Measurements from ENCODE around the gene IRX1. TPM values are rescaled to one million over a fixed set of nuclear protein-coding genes. Genes with fewer than 3 reads are reported as not detected.

IRX1 gene
- total RNA-seq, 1 donor: 1.4 TPM

DNA sequence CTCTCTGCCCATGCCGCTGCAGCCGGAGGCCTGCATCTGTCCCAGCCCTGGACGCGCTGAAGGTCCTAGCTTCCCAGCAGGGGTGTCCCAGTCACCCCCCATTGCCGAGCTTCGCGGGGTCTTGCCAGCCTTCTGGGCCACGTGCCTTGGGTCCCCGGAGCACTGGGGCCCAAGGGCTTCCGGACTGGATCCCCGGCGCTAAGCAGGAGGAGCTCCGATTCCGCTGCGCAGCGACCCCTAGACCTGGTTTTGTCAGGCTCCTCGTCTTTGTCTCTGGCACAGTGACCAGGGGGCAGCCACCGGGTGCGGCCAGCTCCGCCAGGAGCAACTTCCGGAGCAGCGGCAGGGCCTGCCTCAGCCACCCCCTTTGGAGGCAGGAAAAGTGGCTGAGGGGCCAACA is 3.3 kb upstream of the IRX1 start:
- no peak for DNase-seq (ENCODE audit: insufficient read length, low spot score, missing footprints)
- H3K9me3 ChIP-seq (ENCODE audit: low read depth, low read length): no peaks in the 10 kb centered on the region

DNA sequence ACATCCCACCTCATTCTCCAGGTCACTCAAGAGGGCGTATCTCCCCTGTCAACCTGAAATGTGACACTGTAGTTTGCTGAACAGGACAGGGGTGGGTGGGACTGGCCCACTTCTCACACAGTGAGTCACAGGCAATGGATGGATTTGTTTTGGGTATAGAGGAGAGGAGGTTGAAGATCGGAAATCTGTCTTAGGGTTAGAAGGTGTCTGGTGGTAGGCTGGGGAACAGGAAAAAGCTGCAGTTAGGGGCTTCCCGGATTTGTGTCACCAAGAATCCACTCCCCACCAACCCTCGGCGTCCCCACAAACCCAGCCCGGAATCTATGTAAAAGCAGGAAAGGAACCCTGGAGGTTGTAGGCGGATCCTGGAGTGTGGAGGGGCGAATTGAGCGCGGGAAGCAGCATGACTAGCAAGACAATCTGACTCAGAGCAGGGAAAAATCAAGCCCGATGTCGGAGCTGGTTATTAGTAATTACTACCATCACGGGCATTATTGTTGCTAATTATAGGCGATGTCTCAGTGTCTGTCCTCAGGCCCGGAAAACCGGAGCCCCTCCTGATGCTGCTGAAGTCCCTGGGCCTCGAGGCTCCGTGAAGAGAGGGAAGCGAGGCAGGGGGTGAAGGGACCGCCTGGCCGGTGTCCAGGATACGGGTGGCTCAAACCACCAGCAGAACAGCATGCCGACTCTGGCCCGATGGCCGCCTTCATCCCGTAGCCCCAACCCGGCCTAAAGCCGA is 1.7 kb upstream of the IRX1 start:
- TF ChIP-seq, protein P1, sequence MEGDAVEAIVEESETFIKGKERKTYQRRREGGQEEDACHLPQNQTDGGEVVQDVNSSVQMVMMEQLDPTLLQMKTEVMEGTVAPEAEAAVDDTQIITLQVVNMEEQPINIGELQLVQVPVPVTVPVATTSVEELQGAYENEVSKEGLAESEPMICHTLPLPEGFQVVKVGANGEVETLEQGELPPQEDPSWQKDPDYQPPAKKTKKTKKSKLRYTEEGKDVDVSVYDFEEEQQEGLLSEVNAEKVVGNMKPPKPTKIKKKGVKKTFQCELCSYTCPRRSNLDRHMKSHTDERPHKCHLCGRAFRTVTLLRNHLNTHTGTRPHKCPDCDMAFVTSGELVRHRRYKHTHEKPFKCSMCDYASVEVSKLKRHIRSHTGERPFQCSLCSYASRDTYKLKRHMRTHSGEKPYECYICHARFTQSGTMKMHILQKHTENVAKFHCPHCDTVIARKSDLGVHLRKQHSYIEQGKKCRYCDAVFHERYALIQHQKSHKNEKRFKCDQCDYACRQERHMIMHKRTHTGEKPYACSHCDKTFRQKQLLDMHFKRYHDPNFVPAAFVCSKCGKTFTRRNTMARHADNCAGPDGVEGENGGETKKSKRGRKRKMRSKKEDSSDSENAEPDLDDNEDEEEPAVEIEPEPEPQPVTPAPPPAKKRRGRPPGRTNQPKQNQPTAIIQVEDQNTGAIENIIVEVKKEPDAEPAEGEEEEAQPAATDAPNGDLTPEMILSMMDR (IDR thresholded peaks at IDR 0.05; ENCODE audit: extremely low read depth, low read depth, low read length): no peak
- no peaks in the 10 kb centered on the region for H3K4me1 ChIP-seq (ENCODE audit: insufficient read depth, low read length)
- H3K4me2 ChIP-seq (ENCODE audit: insufficient read depth, low read length): no peak overlapping the region
- no peak overlapping the region for H2AFZ ChIP-seq (ENCODE audit: low read length)
- H3K4me3 ChIP-seq (ENCODE audit: insufficient read depth, low read length): no peak overlapping the region
- H4K20me1 ChIP-seq (ENCODE audit: insufficient read depth, low read length): no peaks in the 10 kb centered on the region
- no peaks in the 10 kb centered on the region for H3K79me2 ChIP-seq (ENCODE audit: insufficient read depth, low read length)
- peak; percentile 89 for DNase-seq (ENCODE audit: insufficient read length, low spot score, missing footprints)
- no peaks in the 10 kb centered on the region for H3K36me3 ChIP-seq (ENCODE audit: insufficient read depth, low read length)
- H3K9me3 ChIP-seq (ENCODE audit: low read depth, low read length): no peaks in the 10 kb centered on the region
- H3K27ac ChIP-seq (ENCODE audit: low read depth, low read length): no peak overlapping the region
- peaks cover 6% of the 10 kb centered on the region for H3K27me3 ChIP-seq (ENCODE audit: insufficient read depth, low read length)

More for the DNA sequence above, 3.3 kb upstream of the IRX1 start:
- Histone ChIP-seq H4K20me1 (ENCODE audit: insufficient read depth, low read length) (no peaks in the 10 kb centered on the region), H3K4me3 (ENCODE audit: insufficient read depth, low read length) (no peak overlapping the region), H2AFZ (ENCODE audit: low read length) (no peak overlapping the region), H3K27ac (ENCODE audit: low read depth, low read length) (no peak overlapping the region), H3K36me3 (ENCODE audit: insufficient read depth, low read length) (no peaks in the 10 kb centered on the region), H3K79me2 (ENCODE audit: insufficient read depth, low read length) (no peaks in the 10 kb centered on the region), H3K27me3 (ENCODE audit: insufficient read depth, low read length) (peaks cover 6% of the 10 kb centered on the region), H3K4me1 (ENCODE audit: insufficient read depth, low read length) (no peaks in the 10 kb centered on the region), H3K4me2 (ENCODE audit: insufficient read depth, low read length) (no peak overlapping the region)
- TF ChIP-seq, protein P1 (IDR thresholded peaks at IDR 0.05; ENCODE audit: extremely low read depth, low read depth, low read length): no peak

DNA sequence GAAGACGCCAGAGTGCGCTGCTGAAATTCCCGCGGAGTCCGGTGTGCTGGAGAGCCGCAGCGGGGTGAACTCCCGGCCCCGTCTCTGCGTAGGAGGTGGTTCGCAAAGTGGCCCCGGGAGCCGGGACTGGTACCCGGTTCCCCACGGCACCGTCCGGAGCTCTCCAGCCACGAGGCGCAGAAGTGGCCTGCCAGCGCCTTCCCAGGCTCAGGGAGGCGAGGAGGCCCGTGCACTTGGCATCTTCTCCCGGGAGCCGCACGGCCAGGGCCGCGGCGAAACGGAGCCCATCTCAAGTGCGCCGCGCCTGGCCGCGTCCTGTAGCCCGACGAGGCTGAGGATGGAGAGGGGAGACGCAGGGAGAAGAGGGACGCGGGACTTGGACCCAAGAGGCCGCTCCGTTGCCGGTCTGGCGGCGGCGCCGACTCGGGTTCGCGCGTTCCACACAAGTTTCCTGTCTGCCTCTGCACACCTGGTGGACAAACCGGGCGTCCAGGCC is 1.1 kb upstream of the IRX1 start:
- H2AFZ ChIP-seq (ENCODE audit: low read length): no peak overlapping the region
- TF ChIP-seq, protein P1 (IDR thresholded peaks at IDR 0.05; ENCODE audit: extremely low read depth, low read depth, low read length): no peak
- H3K4me1 ChIP-seq (ENCODE audit: insufficient read depth, low read length): no peaks in the 10 kb centered on the region
- H3K27ac ChIP-seq (ENCODE audit: low read depth, low read length): no peak overlapping the region
- H3K9me3 ChIP-seq (ENCODE audit: low read depth, low read length): no peaks in the 10 kb centered on the region
- no peaks in the 10 kb centered on the region for H3K36me3 ChIP-seq (ENCODE audit: insufficient read depth, low read length)
- no peaks in the 10 kb centered on the region for H4K20me1 ChIP-seq (ENCODE audit: insufficient read depth, low read length)
- DNase-seq (ENCODE audit: insufficient read length, low spot score, missing footprints): peak; percentile 84
- H3K4me3 ChIP-seq (ENCODE audit: insufficient read depth, low read length): no peak overlapping the region
- no peaks in the 10 kb centered on the region for H3K79me2 ChIP-seq (ENCODE audit: insufficient read depth, low read length)
- H3K4me2 ChIP-seq (ENCODE audit: insufficient read depth, low read length): no peak overlapping the region
- peaks cover 6% of the 10 kb centered on the region for H3K27me3 ChIP-seq (ENCODE audit: insufficient read depth, low read length)

DNA sequence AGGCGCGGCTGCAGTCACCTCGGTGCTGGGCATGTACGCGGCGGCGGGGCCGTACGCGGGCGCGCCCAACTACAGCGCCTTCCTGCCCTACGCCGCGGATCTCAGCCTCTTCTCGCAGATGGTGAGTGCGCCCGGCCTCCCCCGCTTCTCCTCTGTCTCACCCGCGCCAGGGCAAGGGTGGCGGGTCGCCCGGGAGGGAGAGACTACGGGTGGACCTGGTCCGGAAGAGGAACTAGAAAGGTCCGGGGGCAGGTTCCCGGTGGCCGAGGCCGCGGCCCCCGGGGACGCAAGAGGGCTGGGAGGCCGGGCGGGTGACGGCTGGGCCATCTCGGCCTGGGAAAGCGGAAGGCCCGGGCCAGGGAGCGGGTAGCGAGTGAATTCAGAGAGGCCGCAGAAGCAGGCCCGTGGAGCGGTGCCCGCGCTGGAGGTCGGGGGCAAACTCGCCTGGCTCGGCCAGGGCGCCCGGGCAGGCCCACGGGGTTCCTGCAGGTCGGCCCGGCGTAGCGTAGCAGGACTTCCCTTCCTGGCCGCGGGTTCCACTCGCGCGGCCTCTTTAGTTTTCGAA is 711 bp downstream of the IRX1 start:
- DNase-seq (ENCODE audit: insufficient read length, low spot score, missing footprints): peak; percentile 79
- Histone ChIP-seq H3K4me3 (ENCODE audit: insufficient read depth, low read length) (peak overlapping the region; percentile 49), H3K27ac (ENCODE audit: low read depth, low read length) (no peak overlapping the region)

More for the DNA sequence above, 711 bp downstream of the IRX1 start:
- TF ChIP-seq, protein P1 (IDR thresholded peaks at IDR 0.05; ENCODE audit: extremely low read depth, low read depth, low read length): no peak
- Histone ChIP-seq H3K36me3 (ENCODE audit: insufficient read depth, low read length) (no peaks in the 10 kb centered on the region), H3K4me1 (ENCODE audit: insufficient read depth, low read length) (no peaks in the 10 kb centered on the region), H2AFZ (ENCODE audit: low read length) (no peak overlapping the region), H3K9me3 (ENCODE audit: low read depth, low read length) (no peaks in the 10 kb centered on the region), H4K20me1 (ENCODE audit: insufficient read depth, low read length) (no peaks in the 10 kb centered on the region), H3K4me2 (ENCODE audit: insufficient read depth, low read length) (no peak overlapping the region), H3K27me3 (ENCODE audit: insufficient read depth, low read length) (peaks cover 9% of the 10 kb centered on the region), H3K79me2 (ENCODE audit: insufficient read depth, low read length) (no peaks in the 10 kb centered on the region)
